Transverse colon (tissue), 4 donors: Measurements from ENCODE around the gene BABAM1. TPM values are rescaled to one million over a fixed set of nuclear protein-coding genes. Genes with fewer than 3 reads are reported as not detected.
A peak's percentile ranks its signal among the peaks of the same experiment; 100 is the strongest.

Experiments used
- DNase-seq: peaks from one replicate; pipeline ENCODE4 v3.0.0-alpha.2; 2019
- H3K27ac ChIP-seq, 4 donors: fragments of 200-600 bp; sonication (generic); 2 replicates each; pipeline ENCODE4 v1.5.1; 2016 to 2018; ENCODE audit warnings: inconsistent platforms in 4 of 4
- H3K27me3 ChIP-seq: fragments of 200-600 bp; sonication (generic); 2 replicates; pipeline ENCODE4 v1.5.1; 2017; ENCODE audit warnings: inconsistent platforms
- H3K36me3 ChIP-seq, 4 donors: fragments of 200-600 bp; sonication (generic); 2 replicates each; pipeline ENCODE4 v1.5.1; 2017 to 2019; ENCODE audit warnings: inconsistent platforms in 4 of 4
- H3K4me1 ChIP-seq, 4 donors: fragments of 200-600 bp; sonication (generic); 2 replicates each; pipeline ENCODE4 v1.5.1; 2017 to 2020; ENCODE audit warnings: inconsistent platforms in 4 of 4
- H3K4me3 ChIP-seq, 4 donors: fragments of 200-600 bp; sonication (generic); 1 replicate in 1 of 4; 2 replicates in 3 of 4; pipeline versions ENCODE4 v1.5.1 to v1.6.1; 2017 to 2019; ENCODE audit warnings: inconsistent platforms in 4 of 4
- H3K9me3 ChIP-seq, 2 donors: fragments of 200-600 bp; sonication (generic); 2 replicates each; pipeline ENCODE4 v1.5.1; 2017 to 2019; ENCODE audit warnings: inconsistent platforms in 2 of 2
- EP300 ChIP-seq: sonication (generic); formaldehyde crosslinking; IDR thresholded peaks from one replicate; pipeline ENCODE4 v1.6.1; 2017; ENCODE audit warnings: antibody characterized with exemption, low read depth
- POLR2A ChIP-seq: fragments of 450-650 bp; IDR thresholded peaks from one replicate; pipeline ENCODE4 v1.6.1; 2016; ENCODE audit warnings: antibody characterized with exemption, mild to moderate bottlenecking, moderate library complexity
- POLR2AphosphoS5 ChIP-seq, 3 donors: sonication (generic); formaldehyde crosslinking; IDR thresholded peaks; one replicate each; pipeline ENCODE4 v1.6.1; 2016; ENCODE audit warnings: antibody characterized with exemption in 3 of 3
- WGBS, 2 donors: methylation state at CpG; one replicate each; pipeline ENCODE4 v1.1.5; 2018; ENCODE audit warnings: low coverage in 1 of 2; 5-methylcytosine and 5-hydroxymethylcytosine counted together
- in situ Hi-C, 4 donors: fragments of 200-750 bp; cut with MboI; loops; one replicate each; pipeline versions ENCODE4 v1.15.0 to v1.15.1; 2017; ENCODE audit warnings: low sequenced_read_pairs in 3 of 4, low pct_ligation_motif_present in 1 of 4, low pct_unique_long_range_greater_than_20kb in 1 of 4
- intact Hi-C: fragments of 100-400 bp; cut with DNase I; formaldehyde crosslinking; loops from one replicate; pipeline ENCODE4 v1.15.1; 2023; ENCODE audit warnings: low total_unique reads
- total RNA-seq, 4 donors: library from RNA; depleted of rRNA; stranded (reverse); fragments of >200 nt; gene quantifications; one replicate each; pipeline ENCODE4 v1.1.0, GENCODE V29; 2016
- TF ChIP-seq, protein P1 (sequence below), 5 experiments: fragments of 200-600 bp in 3 of 5; fragments of 450-650 bp in 2 of 5; sonication (generic) in 3 of 5; IDR thresholded peaks; 1 replicate in 2 of 5; 2 replicates in 3 of 5; pipeline ENCODE4 v1.5.1; 2016 to 2017; ENCODE audit warnings: antibody characterized with exemption in 5 of 5, inconsistent platforms in 3 of 5, mild to moderate bottlenecking in 2 of 5, moderate library complexity in 1 of 5

Gene BABAM1
- total RNA-seq, 4 donors from 2014 or later, result 56.2 to 364 (median 80.2) TPM

DNA sequence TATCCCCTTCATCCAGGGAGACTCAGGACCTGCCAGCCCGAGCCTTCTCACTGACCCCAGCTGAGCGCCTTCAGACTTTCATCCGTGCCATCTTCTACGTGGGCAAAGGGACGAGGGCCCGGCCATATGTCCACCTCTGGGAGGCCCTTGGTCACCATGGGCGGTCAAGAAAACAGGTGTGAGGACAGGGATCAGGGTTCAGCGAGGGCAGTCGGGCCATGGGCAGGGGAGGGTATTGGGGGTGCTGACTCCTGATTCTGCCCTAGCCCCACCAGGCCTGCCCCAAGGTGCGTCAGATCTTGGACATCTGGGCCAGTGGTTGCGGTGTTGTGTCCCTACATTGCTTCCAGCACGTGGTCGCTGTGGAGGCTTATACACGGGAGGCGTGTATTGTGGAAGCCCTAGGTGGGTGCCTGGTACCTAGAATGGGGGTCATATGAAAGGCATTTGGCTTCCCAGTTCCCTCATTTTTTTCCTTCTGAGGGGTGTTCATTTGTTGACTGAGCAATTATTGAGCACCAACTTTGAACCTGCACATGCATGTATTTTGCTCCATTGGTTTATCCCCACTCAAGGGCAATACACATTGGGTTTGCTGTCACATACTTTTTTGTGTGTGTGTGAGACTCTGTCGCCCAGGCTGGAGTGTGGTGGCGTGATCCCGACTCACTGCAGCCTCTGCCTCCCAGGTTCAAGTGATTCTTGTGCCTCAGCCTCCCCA lies 18.3 kb downstream of the BABAM1 start:
- Histone ChIP-seq H3K36me3 (no peaks in the 10 kb centered on the region), H3K27me3 (peaks cover 14% of the 10 kb centered on the region), H3K9me3 (no peaks in the 10 kb centered on the region), H3K27ac (no peak overlapping the region), H3K4me3 (no peak overlapping the region), H3K4me1 (peaks cover 12 to 22% (median 19%) of the 10 kb centered on the region in 4 donors)
- TF ChIP-seq POLR2AphosphoS5 (IDR thresholded peaks at IDR 0.05), result no peak
- TF ChIP-seq EP300, result no peak
- TF ChIP-seq POLR2A, result no peak
- TF ChIP-seq, protein P1, sequence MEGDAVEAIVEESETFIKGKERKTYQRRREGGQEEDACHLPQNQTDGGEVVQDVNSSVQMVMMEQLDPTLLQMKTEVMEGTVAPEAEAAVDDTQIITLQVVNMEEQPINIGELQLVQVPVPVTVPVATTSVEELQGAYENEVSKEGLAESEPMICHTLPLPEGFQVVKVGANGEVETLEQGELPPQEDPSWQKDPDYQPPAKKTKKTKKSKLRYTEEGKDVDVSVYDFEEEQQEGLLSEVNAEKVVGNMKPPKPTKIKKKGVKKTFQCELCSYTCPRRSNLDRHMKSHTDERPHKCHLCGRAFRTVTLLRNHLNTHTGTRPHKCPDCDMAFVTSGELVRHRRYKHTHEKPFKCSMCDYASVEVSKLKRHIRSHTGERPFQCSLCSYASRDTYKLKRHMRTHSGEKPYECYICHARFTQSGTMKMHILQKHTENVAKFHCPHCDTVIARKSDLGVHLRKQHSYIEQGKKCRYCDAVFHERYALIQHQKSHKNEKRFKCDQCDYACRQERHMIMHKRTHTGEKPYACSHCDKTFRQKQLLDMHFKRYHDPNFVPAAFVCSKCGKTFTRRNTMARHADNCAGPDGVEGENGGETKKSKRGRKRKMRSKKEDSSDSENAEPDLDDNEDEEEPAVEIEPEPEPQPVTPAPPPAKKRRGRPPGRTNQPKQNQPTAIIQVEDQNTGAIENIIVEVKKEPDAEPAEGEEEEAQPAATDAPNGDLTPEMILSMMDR (IDR thresholded peaks at IDR 0.05), result no peak
- in situ Hi-C loops, result loop anchor here (10.0 to 25.0 kb wide), 5 partner anchors 71 to 523 kb away; partner anchors contain the start of gene USE1 (in 1 of the 4)
- intact Hi-C loops, result no loop called here
- WGBS, 2 donors, result 91 to 100% methylated on average over 3 to 18 of the region's 18 CpGs
- DNase-seq, result no peak

DNA sequence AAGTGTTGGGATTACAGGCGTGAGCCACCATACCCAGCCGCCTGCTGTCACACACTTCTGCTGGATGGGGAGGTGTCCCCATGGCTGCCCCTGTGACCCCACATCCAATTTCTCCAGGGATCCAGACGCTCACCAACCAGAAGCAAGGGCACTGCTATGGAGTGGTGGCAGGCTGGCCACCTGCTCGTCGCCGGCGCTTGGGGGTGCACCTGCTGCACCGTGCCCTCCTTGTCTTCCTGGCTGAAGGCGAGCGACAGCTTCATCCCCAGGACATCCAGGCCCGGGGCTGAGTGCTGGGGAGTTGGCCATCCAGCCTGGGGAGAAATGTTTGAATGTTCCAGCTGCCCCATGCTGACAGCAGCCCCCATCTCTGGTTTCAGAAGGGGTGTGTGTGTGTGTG lies 19.0 kb downstream of the BABAM1 start:
- in situ Hi-C loops, result loop anchor here (10.0 to 25.0 kb wide), 5 partner anchors 71 to 524 kb away; partner anchors contain the start of gene USE1 (in 1 of the 4)
- H3K4me3 ChIP-seq, result no peak overlapping the region
- peaks cover 12 to 21% (median 17%) of the 10 kb centered on the region in 4 donors for H3K4me1 ChIP-seq
- intact Hi-C loops, result no loop called here
- 90% methylated on average over 11 of the region's 11 CpGs; no CpG with 5 or more reads in 1 of the 2 donors for WGBS, 2 donors
- peaks cover 13% of the 10 kb centered on the region for H3K27me3 ChIP-seq
- H3K27ac ChIP-seq, result no peak overlapping the region
- no peaks in the 10 kb centered on the region for H3K9me3 ChIP-seq
- no peaks in the 10 kb centered on the region for H3K36me3 ChIP-seq
- no peak for TF ChIP-seq POLR2A
- no peak for TF ChIP-seq EP300
- no peak for TF ChIP-seq POLR2AphosphoS5 (IDR thresholded peaks at IDR 0.05)
- TF ChIP-seq, protein P1 (IDR thresholded peaks at IDR 0.05), result no peak
- no peak for DNase-seq

DNA sequence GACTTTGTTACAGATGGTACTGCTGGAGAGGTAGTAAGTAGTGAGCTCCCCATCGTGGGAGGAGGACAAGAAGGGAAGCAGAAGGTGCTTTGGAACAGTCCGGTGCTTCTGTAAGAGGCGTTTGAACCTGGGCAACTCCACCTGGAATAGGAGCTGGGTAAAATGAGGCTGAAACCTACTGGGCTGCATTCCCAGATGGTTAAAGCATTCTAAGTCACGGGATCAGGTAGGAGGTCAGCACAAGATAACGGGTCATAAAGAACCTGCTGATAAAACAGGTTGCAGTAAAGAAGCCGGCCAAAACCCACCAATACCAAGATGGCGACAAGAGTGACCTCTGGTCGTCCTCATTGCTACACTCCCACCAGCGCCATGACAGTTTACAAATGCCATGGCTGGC lies 19.5 kb downstream of the BABAM1 start:
- Histone ChIP-seq H3K36me3 (no peaks in the 10 kb centered on the region), H3K27me3 (peaks cover 8% of the 10 kb centered on the region), H3K9me3 (no peaks in the 10 kb centered on the region), H3K27ac (no peak overlapping the region), H3K4me3 (no peak overlapping the region), H3K4me1 (peaks cover 8 to 16% (median 12%) of the 10 kb centered on the region in 4 donors)
- in situ Hi-C loops, result loop anchor here (10.0 to 25.0 kb wide), 5 partner anchors 72 to 524 kb away; partner anchors contain the start of gene USE1 (in 1 of the 4)
- no peak for DNase-seq
- intact Hi-C loops, result no loop called here
- TF ChIP-seq EP300 (no peak), POLR2AphosphoS5 (IDR thresholded peaks at IDR 0.05) (no peak), POLR2A (no peak)
- TF ChIP-seq, protein P1 (IDR thresholded peaks at IDR 0.05), result no peak
- 66% methylated on average over 9 of the region's 9 CpGs; no CpG with 5 or more reads in 1 of the 2 donors for WGBS, 2 donors

DNA sequence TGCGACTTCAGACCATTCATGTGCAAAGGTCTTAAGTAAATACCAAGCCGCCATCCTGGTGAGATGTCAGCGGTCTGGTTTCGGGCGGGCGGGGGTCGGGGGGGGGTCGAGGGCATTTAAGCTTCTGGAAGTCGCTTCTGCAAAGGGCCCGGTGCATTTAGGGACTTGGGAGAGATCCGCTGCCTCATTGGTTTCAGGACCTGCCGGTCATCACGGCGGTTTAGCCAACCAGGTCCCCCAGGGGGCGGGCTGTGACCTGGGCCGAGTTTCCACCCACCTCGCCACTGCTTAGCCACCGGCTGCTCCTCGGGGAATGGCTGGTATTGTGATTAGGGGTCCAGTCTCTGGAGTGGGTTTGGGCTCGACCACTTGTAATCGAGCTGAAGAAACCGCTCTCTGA lies 22.2 kb downstream of the BABAM1 start:
- DNase-seq, result peak; percentile 71
- Histone ChIP-seq H3K4me1 (peaks cover 0 to 14% (median 9%) of the 10 kb centered on the region in 4 donors), H3K36me3 (no peaks in the 10 kb centered on the region), H3K27me3 (no peaks in the 10 kb centered on the region), H3K27ac (no peak overlapping the region), H3K9me3 (no peaks in the 10 kb centered on the region), H3K4me3 (no peak overlapping the region)
- 19 to 73% methylated on average over 3 to 22 of the region's 22 CpGs for WGBS, 2 donors
- in situ Hi-C loops (loop anchor here (10.0 to 25.0 kb wide), 5 partner anchors 75 to 527 kb away; partner anchors contain the start of gene USE1 (in 1 of the 4)), intact Hi-C loops (no loop called here)
- TF ChIP-seq POLR2AphosphoS5 (IDR thresholded peaks at IDR 0.05), result no peak
- TF ChIP-seq, protein P1 (IDR thresholded peaks at IDR 0.05), result peak in 1 of 5 experiments; percentile 9
